Measurements from ENCODE around the gene PLRG1. TPM values are rescaled to one million over a fixed set of nuclear protein-coding genes. Genes with fewer than 3 reads are reported as not detected.

PLRG1 gene
- total RNA-seq, 4 donors from 2014 or later: 36.0 to 59.5 (median 44.8) TPM

GRCh38 chr4:154591890-154592289 lies 41.7 kb upstream of the PLRG1 start:
- no peak for TF ChIP-seq POLR2A (IDR thresholded peaks at IDR 0.05)
- TF ChIP-seq EP300 (IDR thresholded peaks at IDR 0.05): no peak
- TF ChIP-seq CTCF (IDR thresholded peaks at IDR 0.05): no peak
- no peak for TF ChIP-seq POLR2AphosphoS5 (IDR thresholded peaks at IDR 0.05)
- Histone ChIP-seq H3K4me1 (no peaks in the 10 kb centered on the region), H3K9me3 (no peaks in the 10 kb centered on the region), H3K4me3 (no peak overlapping the region), H3K27ac (no peak overlapping the region), H3K27me3 (peaks cover 10% of the 10 kb centered on the region), H3K36me3 (no peaks in the 10 kb centered on the region)
- no peak for DNase-seq (ENCODE audit: low spot score in 2 of 2)
- whole genome bisulfite sequencing: 78% methylated on average over 3 of the region's 3 CpGs

- no peak for DNase-seq (ENCODE audit: low spot score in 2 of 2)
- TF ChIP-seq POLR2AphosphoS5 (IDR thresholded peaks at IDR 0.05) (no peak), POLR2A (IDR thresholded peaks at IDR 0.05) (no peak), CTCF (IDR thresholded peaks at IDR 0.05) (no peak), EP300 (IDR thresholded peaks at IDR 0.05) (no peak)
- Histone ChIP-seq H3K9me3 (no peaks in the 10 kb centered on the region), H3K27ac (no peak within 1 kb of the TSS), H3K36me3 (no peaks in the 10 kb centered on the region), H3K4me1 (no peaks in the 10 kb centered on the region), H3K27me3 (peaks cover 10% of the 10 kb centered on the region), H3K4me3 (no peak within 1 kb of the TSS)
- WGBS: 69% methylated on average over 3 of the region's 3 CpGs
Observed at GRCh38 chr4:154590329-154591006, 40.3 kb upstream of the PLRG1 start, which contains the start of gene FGA. FGA (minus strand) TSS chr4:154590742; CDS start chr4:154590687, 55 bp downstream.

GRCh38 chr4:154589296-154590197 lies 39.3 kb upstream of the PLRG1 start:
- TF ChIP-seq CTCF (IDR thresholded peaks at IDR 0.05) (no peak), EP300 (IDR thresholded peaks at IDR 0.05) (no peak), POLR2A (IDR thresholded peaks at IDR 0.05) (no peak)
- no peak overlapping the region for H3K4me3 ChIP-seq
- H3K27me3 ChIP-seq: peaks cover 10% of the 10 kb centered on the region
- no peak overlapping the region for H3K27ac ChIP-seq
- H3K9me3 ChIP-seq: no peaks in the 10 kb centered on the region
- H3K36me3 ChIP-seq: no peaks in the 10 kb centered on the region
- no peak for DNase-seq (ENCODE audit: low spot score in 2 of 2)
- H3K4me1 ChIP-seq: no peaks in the 10 kb centered on the region
- 66% methylated on average over 7 of the region's 7 CpGs for WGBS

GRCh38 chr4:154588198-154588597 lies 38.0 kb upstream of the PLRG1 start:
- Histone ChIP-seq H3K4me1 (no peaks in the 10 kb centered on the region), H3K27ac (no peak overlapping the region), H3K4me3 (no peak overlapping the region), H3K27me3 (peaks cover 10% of the 10 kb centered on the region), H3K36me3 (no peaks in the 10 kb centered on the region), H3K9me3 (no peaks in the 10 kb centered on the region)
- WGBS: 90% methylated on average over 2 of the region's 2 CpGs
- DNase-seq (ENCODE audit: low spot score in 2 of 2): no peak
- no peak for TF ChIP-seq CTCF (IDR thresholded peaks at IDR 0.05)
- no peak for TF ChIP-seq EP300 (IDR thresholded peaks at IDR 0.05)
- TF ChIP-seq POLR2A (IDR thresholded peaks at IDR 0.05): no peak
- no peak for TF ChIP-seq POLR2AphosphoS5 (IDR thresholded peaks at IDR 0.05)
